ENCODE data around the gene FAXDC2. TPM values are rescaled to one million over a fixed set of nuclear protein-coding genes. Genes with fewer than 3 reads are reported as not detected.

The FAXDC2 gene
- polyA plus RNA-seq, 1 donor (not counting 4 experiments of a cell fraction or from before 2014, with no cell fraction given) = 4.6 TPM

- H3K4me2 ChIP-seq (ENCODE audit: control insufficient read depth, extremely low read depth, insufficient read depth, low read depth, low read length) = no peak overlapping the region
- no peaks in the 10 kb centered on the region for H4K20me1 ChIP-seq (ENCODE audit: control insufficient read depth, extremely low read depth, insufficient read depth, low read length)
- H2AFZ ChIP-seq (ENCODE audit: control insufficient read depth, low read length) = no peak overlapping the region
- TF ChIP-seq EZH2 (IDR thresholded peaks at IDR 0.05; ENCODE audit: low read length) (no peak), CTCF (optimal IDR thresholded peaks at IDR 0.05 in 1 of 3, IDR thresholded peaks at IDR 0.05 in 1 of 3, conservative IDR thresholded peaks at IDR 0.05 in 1 of 3; ENCODE audit: extremely low read depth in 1 of 3, insufficient read depth in 2 of 3, low read length in 3 of 3) (no peak)
- peaks cover 19 to 36% of the 10 kb centered on the region in 2 experiments for H3K36me3 ChIP-seq (ENCODE audit: control insufficient read depth in 2 of 2, extremely low read depth in 1 of 2, insufficient read depth in 2 of 2, low read length in 2 of 2)
- no peaks in the 10 kb centered on the region for H3K4me1 ChIP-seq (ENCODE audit: control insufficient read depth, extremely low read depth, insufficient read depth, low read length)
- H3K9me3 ChIP-seq (ENCODE audit: control insufficient read depth, low read depth, low read length) = peaks cover 8% of the 10 kb centered on the region
- dilution Hi-C loops (cut with MboI; ENCODE audit: extremely low pct_ligation_motif_present, low sequenced_read_pairs) = no loop called here
- DNase-seq (ENCODE audit: low read depth, low spot score) (no peak), FAIRE-seq (no peak)
- no peak overlapping the region for H3K4me3 ChIP-seq (ENCODE audit: control insufficient read depth in 2 of 3, extremely low read depth in 1 of 3, insufficient read depth in 2 of 3, low read depth in 1 of 3, low read length in 3 of 3)
- no peaks in the 10 kb centered on the region for H3K9me1 ChIP-seq (ENCODE audit: control insufficient read depth, extremely low read depth, insufficient read depth, low read length)
- H3K27me3 ChIP-seq (ENCODE audit: control insufficient read depth, extremely low read depth, insufficient read depth, low read length) = no peaks in the 10 kb centered on the region
- no peak overlapping the region for H3K9ac ChIP-seq (ENCODE audit: control insufficient read depth, extremely low read depth, insufficient read depth, low read length)
- H3K79me2 ChIP-seq (ENCODE audit: control insufficient read depth, insufficient read depth, low read length) = no peaks in the 10 kb centered on the region
- no peak overlapping the region for H3K27ac ChIP-seq (ENCODE audit: control insufficient read depth, insufficient read depth, low read length)
Observed at GRCh38 chr5:154885439-154885838, 35.0 kb upstream of the FAXDC2 start.

GRCh38 chr5:154884424-154884823, 34.0 kb upstream of the FAXDC2 start:
- no peak overlapping the region for H2AFZ ChIP-seq (ENCODE audit: control insufficient read depth, low read length)
- H3K4me1 ChIP-seq (ENCODE audit: control insufficient read depth, extremely low read depth, insufficient read depth, low read length) = no peaks in the 10 kb centered on the region
- DNase-seq (ENCODE audit: low read depth, low spot score) (no peak), FAIRE-seq (no peak)
- TF ChIP-seq EZH2 (IDR thresholded peaks at IDR 0.05; ENCODE audit: low read length) = no peak
- TF ChIP-seq CTCF (optimal IDR thresholded peaks at IDR 0.05 in 1 of 3, IDR thresholded peaks at IDR 0.05 in 1 of 3, conservative IDR thresholded peaks at IDR 0.05 in 1 of 3; ENCODE audit: extremely low read depth in 1 of 3, insufficient read depth in 2 of 3, low read length in 3 of 3) = no peak
- H4K20me1 ChIP-seq (ENCODE audit: control insufficient read depth, extremely low read depth, insufficient read depth, low read length) = no peaks in the 10 kb centered on the region
- no peaks in the 10 kb centered on the region for H3K27me3 ChIP-seq (ENCODE audit: control insufficient read depth, extremely low read depth, insufficient read depth, low read length)
- H3K4me2 ChIP-seq (ENCODE audit: control insufficient read depth, extremely low read depth, insufficient read depth, low read depth, low read length) = no peak overlapping the region
- no peak overlapping the region for H3K27ac ChIP-seq (ENCODE audit: control insufficient read depth, insufficient read depth, low read length)
- dilution Hi-C loops (cut with MboI; ENCODE audit: extremely low pct_ligation_motif_present, low sequenced_read_pairs) = no loop called here
- H3K9me3 ChIP-seq (ENCODE audit: control insufficient read depth, low read depth, low read length) = peaks cover 8% of the 10 kb centered on the region
- H3K79me2 ChIP-seq (ENCODE audit: control insufficient read depth, insufficient read depth, low read length) = no peaks in the 10 kb centered on the region
- H3K4me3 ChIP-seq (ENCODE audit: control insufficient read depth in 2 of 3, extremely low read depth in 1 of 3, insufficient read depth in 2 of 3, low read depth in 1 of 3, low read length in 3 of 3) = no peak overlapping the region
- peaks cover 13 to 32% of the 10 kb centered on the region in 2 experiments for H3K36me3 ChIP-seq (ENCODE audit: control insufficient read depth in 2 of 2, extremely low read depth in 1 of 2, insufficient read depth in 2 of 2, low read length in 2 of 2)
- no peak overlapping the region for H3K9ac ChIP-seq (ENCODE audit: control insufficient read depth, extremely low read depth, insufficient read depth, low read length)
- no peaks in the 10 kb centered on the region for H3K9me1 ChIP-seq (ENCODE audit: control insufficient read depth, extremely low read depth, insufficient read depth, low read length)
